Stimulated activated CD4-positive, alpha-beta T cell treated with anti-CD3 and anti-CD28 coated beads, Interleukin-15, amount 100 ng/mL, for 1 hour (primary cell): ENCODE data around the gene DLGAP4.
"Not testable (repeated sequence)": the region's sequence is repeated elsewhere in the genome, so short reads cannot be mapped to it uniquely, and the experiment has no call there.

Source experiments
- DNase-seq, 2 donors: peaks; one replicate each; pipeline ENCODE4 v3.0.0-alpha.2; 2020; ENCODE audit warnings: low read depth in 1 of 2, low spot score in 1 of 2

The DLGAP4 gene

GRCh38 chr20:36490191-36490590 lies 184.1 kb downstream of the DLGAP4 start:
- no peak for DNase-seq

GRCh38 chr20:36491901-36492617 lies 185.9 kb downstream of the DLGAP4 start:
- peak in 1 of 2 donors; percentile 22 for DNase-seq

GRCh38 chr20:36493051-36493800 lies 187.1 kb downstream of the DLGAP4 start:
- no peak for DNase-seq

GRCh38 chr20:36493801-36494114 lies 187.6 kb downstream of the DLGAP4 start:
- no peak for DNase-seq

GRCh38 chr20:36496707-36497669 lies 190.8 kb downstream of the DLGAP4 start:
- no peak for DNase-seq

- DNase-seq = no peak
Observed at GRCh38 chr20:36497856-36498255, 191.7 kb downstream of the DLGAP4 start.

GRCh38 chr20:36498386-36499179 lies 192.4 kb downstream of the DLGAP4 start:
- DNase-seq = no peak

- DNase-seq = no peak
Observed at GRCh38 chr20:36499211-36499610, 193.1 kb downstream of the DLGAP4 start.

GRCh38 chr20:36499723-36500501 lies 193.8 kb downstream of the DLGAP4 start:
- no peak for DNase-seq

GRCh38 chr20:36501367-36502006 lies 195.3 kb downstream of the DLGAP4 start:
- DNase-seq = no peak

- no peak for DNase-seq
Observed at GRCh38 chr20:36504295-36504694, 198.2 kb downstream of the DLGAP4 start.

GRCh38 chr20:36506253-36506652 lies 200.1 kb downstream of the DLGAP4 start:
- DNase-seq = no peak

- DNase-seq = no peak
Observed at GRCh38 chr20:36507746-36508145, 201.6 kb downstream of the DLGAP4 start.

- DNase-seq = no peak
Observed at GRCh38 chr20:36519012-36519719, 213.0 kb downstream of the DLGAP4 start.

GRCh38 chr20:36519944-36520343 lies 213.8 kb downstream of the DLGAP4 start:
- no peak for DNase-seq

GRCh38 chr20:36521526-36521925 lies 215.4 kb downstream of the DLGAP4 start:
- no peak for DNase-seq

GRCh38 chr20:36522412-36522811 lies 216.3 kb downstream of the DLGAP4 start:
- DNase-seq = not testable (repeated sequence)

GRCh38 chr20:36523341-36523740 lies 217.2 kb downstream of the DLGAP4 start:
- DNase-seq = no peak
